Activated CD4-positive, alpha-beta T cell treated with anti-CD3 and anti-CD28 coated beads, Interleukin-2, amount 50 U/mL, for 48 hours (primary cell): ENCODE measurements around the gene EIF4E3.

ENCODE experiments used
- DNase-seq, 2 experiments: peaks; one replicate each; pipeline ENCODE4 v3.0.0-alpha.2; 2020

EIF4E3 gene

GRCh38 chr3:71685686-71686085 is 39.5 kb downstream of the EIF4E3 start:
- DNase-seq: no peak

GRCh38 chr3:71684757-71685386 is 40.3 kb downstream of the EIF4E3 start:
- DNase-seq: no peak

GRCh38 chr3:71684046-71684756 is 41.0 kb downstream of the EIF4E3 start:
- DNase-seq: no peak

GRCh38 chr3:71681224-71681668 is 44.0 kb downstream of the EIF4E3 start:
- DNase-seq: peak; percentile 26 to 56

- no peak for DNase-seq
Measured at GRCh38 chr3:71680603-71681002, 44.6 kb downstream of the EIF4E3 start.

GRCh38 chr3:71676931-71677330 is 48.3 kb downstream of the EIF4E3 start:
- no peak for DNase-seq

GRCh38 chr3:71673486-71673885 is 51.7 kb downstream of the EIF4E3 start:
- no peak for DNase-seq

- no peak for DNase-seq
Measured at GRCh38 chr3:71672807-71673206, 52.4 kb downstream of the EIF4E3 start.

- no peak for DNase-seq
Measured at GRCh38 chr3:71672340-71672739, 52.9 kb downstream of the EIF4E3 start.

- no peak for DNase-seq
Measured at GRCh38 chr3:71671216-71671845, 53.9 kb downstream of the EIF4E3 start.

- no peak for DNase-seq
Measured at GRCh38 chr3:71662568-71662967, 62.6 kb downstream of the EIF4E3 start.

GRCh38 chr3:71662056-71662455 is 63.1 kb downstream of the EIF4E3 start:
- DNase-seq: no peak

- DNase-seq: no peak
Measured at GRCh38 chr3:71659864-71660591, 65.2 kb downstream of the EIF4E3 start.

GRCh38 chr3:71657831-71658530 is 67.2 kb downstream of the EIF4E3 start:
- DNase-seq: no peak

- no peak for DNase-seq
Measured at GRCh38 chr3:71655061-71655460, 70.1 kb downstream of the EIF4E3 start.

GRCh38 chr3:71653414-71653807 is 71.8 kb downstream of the EIF4E3 start:
- DNase-seq: no peak

- peak; percentile 15 to 25 for DNase-seq
Measured at GRCh38 chr3:71652781-71653413, 72.3 kb downstream of the EIF4E3 start.

GRCh38 chr3:71651625-71652024 is 73.6 kb downstream of the EIF4E3 start:
- DNase-seq: no peak

GRCh38 chr3:71650372-71650771 is 74.8 kb downstream of the EIF4E3 start:
- DNase-seq: no peak

GRCh38 chr3:71649757-71650156 is 75.4 kb downstream of the EIF4E3 start:
- no peak for DNase-seq

- no peak for DNase-seq
Measured at GRCh38 chr3:71647751-71648150, 77.5 kb downstream of the EIF4E3 start.

- DNase-seq: no peak
Measured at GRCh38 chr3:71646971-71647370, 78.2 kb downstream of the EIF4E3 start.
